ENCODE results near the gene PHB1.
"Not testable (repeated sequence)": the region's sequence is repeated elsewhere in the genome, so short reads cannot be mapped to it uniquely, and the experiment has no call there.

Gene PHB1

DNA sequence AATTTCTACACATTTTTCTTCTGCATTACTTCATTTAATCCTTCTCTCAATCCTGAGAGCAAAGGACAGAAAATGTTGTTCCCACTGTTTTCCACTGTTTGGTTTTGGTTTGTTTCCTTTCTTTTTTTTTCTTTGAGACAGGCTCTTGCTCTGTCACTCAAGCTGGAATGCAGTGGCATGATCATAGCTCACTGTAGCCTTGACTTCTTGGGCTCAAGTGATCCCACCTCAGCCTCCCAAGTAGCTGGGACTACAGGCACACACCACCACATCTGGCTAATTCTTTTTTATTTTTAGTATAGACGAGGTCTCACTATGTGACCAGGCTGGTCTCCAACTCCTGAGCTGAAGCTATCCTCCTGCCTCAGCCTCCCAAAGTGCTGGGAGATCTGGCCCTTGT lies 45.6 kb downstream of the PHB1 start:
- Histone ChIP-seq H3K9ac (ENCODE audit: low read length) (no peak overlapping the region), H3K9me2 (ENCODE audit: low read depth, low read length) (no peaks in the 10 kb centered on the region), H3K4me2 (ENCODE audit: low read length) (no peak overlapping the region), H3K36me3 (ENCODE audit: insufficient read depth, low read length) (no peaks in the 10 kb centered on the region), H3K4me3 (ENCODE audit: low read depth, low read length, poor library complexity, severe bottlenecking) (no peak overlapping the region), H3K27me3 (ENCODE audit: insufficient read depth, low read length) (no peaks in the 10 kb centered on the region), H3K4me1 (ENCODE audit: insufficient read depth, low read length, severe bottlenecking) (no peaks in the 10 kb centered on the region), H3K79me2 (ENCODE audit: insufficient read depth, low read length) (no peaks in the 10 kb centered on the region), H3K27ac (ENCODE audit: low read depth, low read length, poor library complexity, severe bottlenecking) (no peak overlapping the region), H4K20me1 (ENCODE audit: insufficient read depth, low read length) (no peaks in the 10 kb centered on the region), H3K9me3 (ENCODE audit: low read length) (no peaks in the 10 kb centered on the region), H3F3A (ENCODE audit: insufficient read depth, low read length) (no peaks in the 10 kb centered on the region), H2AFZ (ENCODE audit: low read length) (no peak overlapping the region)
- TF ChIP-seq EZH2 (IDR thresholded peaks at IDR 0.05; ENCODE audit: borderline replicate concordance, low read length) = no peak
- TF ChIP-seq, protein P1, sequence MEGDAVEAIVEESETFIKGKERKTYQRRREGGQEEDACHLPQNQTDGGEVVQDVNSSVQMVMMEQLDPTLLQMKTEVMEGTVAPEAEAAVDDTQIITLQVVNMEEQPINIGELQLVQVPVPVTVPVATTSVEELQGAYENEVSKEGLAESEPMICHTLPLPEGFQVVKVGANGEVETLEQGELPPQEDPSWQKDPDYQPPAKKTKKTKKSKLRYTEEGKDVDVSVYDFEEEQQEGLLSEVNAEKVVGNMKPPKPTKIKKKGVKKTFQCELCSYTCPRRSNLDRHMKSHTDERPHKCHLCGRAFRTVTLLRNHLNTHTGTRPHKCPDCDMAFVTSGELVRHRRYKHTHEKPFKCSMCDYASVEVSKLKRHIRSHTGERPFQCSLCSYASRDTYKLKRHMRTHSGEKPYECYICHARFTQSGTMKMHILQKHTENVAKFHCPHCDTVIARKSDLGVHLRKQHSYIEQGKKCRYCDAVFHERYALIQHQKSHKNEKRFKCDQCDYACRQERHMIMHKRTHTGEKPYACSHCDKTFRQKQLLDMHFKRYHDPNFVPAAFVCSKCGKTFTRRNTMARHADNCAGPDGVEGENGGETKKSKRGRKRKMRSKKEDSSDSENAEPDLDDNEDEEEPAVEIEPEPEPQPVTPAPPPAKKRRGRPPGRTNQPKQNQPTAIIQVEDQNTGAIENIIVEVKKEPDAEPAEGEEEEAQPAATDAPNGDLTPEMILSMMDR (IDR thresholded peaks at IDR 0.05; ENCODE audit: low read length) = no peak

DNA sequence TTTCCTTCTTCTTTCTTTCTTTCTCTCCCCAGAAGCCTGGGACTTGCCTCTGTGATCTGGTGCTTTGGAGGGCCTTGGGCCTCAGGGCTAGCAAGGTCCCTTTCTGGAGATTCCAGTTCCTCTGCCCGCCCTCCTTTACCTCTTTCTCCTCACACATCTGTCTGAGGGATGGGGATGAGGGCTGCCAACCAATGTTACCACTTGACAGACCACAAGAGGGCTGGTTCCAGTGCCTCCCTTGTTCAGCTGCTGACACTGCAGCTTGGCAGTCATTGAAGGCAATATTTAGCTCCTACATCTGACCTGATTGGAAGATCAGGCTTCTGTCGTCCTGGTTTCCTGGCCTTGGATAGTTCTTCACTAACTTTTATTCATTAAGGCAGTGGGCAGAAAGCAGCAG lies 49.0 kb downstream of the PHB1 start:
- no peak overlapping the region for H3K9ac ChIP-seq (ENCODE audit: low read length)
- H3K4me1 ChIP-seq (ENCODE audit: insufficient read depth, low read length, severe bottlenecking) = peaks cover 9% of the 10 kb centered on the region
- no peaks in the 10 kb centered on the region for H3K27me3 ChIP-seq (ENCODE audit: insufficient read depth, low read length)
- no peak overlapping the region for H2AFZ ChIP-seq (ENCODE audit: low read length)
- H3K9me2 ChIP-seq (ENCODE audit: low read depth, low read length) = no peaks in the 10 kb centered on the region
- no peak overlapping the region for H3K4me3 ChIP-seq (ENCODE audit: low read depth, low read length, poor library complexity, severe bottlenecking)
- H3F3A ChIP-seq (ENCODE audit: insufficient read depth, low read length) = no peaks in the 10 kb centered on the region
- TF ChIP-seq, protein P1 (IDR thresholded peaks at IDR 0.05; ENCODE audit: low read length) = peak; percentile 42; the same call in 1 of the 2 replicates
- no peak for TF ChIP-seq EZH2 (IDR thresholded peaks at IDR 0.05; ENCODE audit: borderline replicate concordance, low read length)
- no peak overlapping the region for H3K4me2 ChIP-seq (ENCODE audit: low read length)
- H3K9me3 ChIP-seq (ENCODE audit: low read length) = no peaks in the 10 kb centered on the region
- H3K27ac ChIP-seq (ENCODE audit: low read depth, low read length, poor library complexity, severe bottlenecking) = no peak overlapping the region
- H3K79me2 ChIP-seq (ENCODE audit: insufficient read depth, low read length) = peaks cover 5% of the 10 kb centered on the region
- H3K36me3 ChIP-seq (ENCODE audit: insufficient read depth, low read length) = no peaks in the 10 kb centered on the region
- H4K20me1 ChIP-seq (ENCODE audit: insufficient read depth, low read length) = no peaks in the 10 kb centered on the region

DNA sequence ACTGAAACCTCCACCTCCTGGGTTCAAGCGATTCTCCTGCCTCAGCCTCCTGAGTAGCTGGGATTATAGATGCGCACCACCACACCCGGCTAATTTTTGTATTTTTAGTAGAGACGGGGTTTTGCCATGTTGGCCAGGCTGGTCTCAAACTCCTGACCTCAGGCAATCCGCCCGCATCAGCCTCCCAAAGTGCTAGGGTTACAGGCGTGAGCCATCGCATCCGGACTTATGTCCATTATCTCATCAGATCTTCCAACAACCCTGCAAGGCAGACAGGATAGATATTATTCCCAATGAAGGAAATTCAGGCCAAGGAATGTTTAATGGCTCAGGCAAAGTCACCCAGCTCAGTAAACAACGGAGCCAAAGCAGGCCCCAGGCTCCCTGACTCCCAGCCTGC lies 49.6 kb downstream of the PHB1 start:
- not testable (repeated sequence) for H3K9me3 ChIP-seq (ENCODE audit: low read length); H4K20me1 ChIP-seq (ENCODE audit: insufficient read depth, low read length); H3K9me2 ChIP-seq (ENCODE audit: low read depth, low read length); H3F3A ChIP-seq (ENCODE audit: insufficient read depth, low read length); H3K36me3 ChIP-seq (ENCODE audit: insufficient read depth, low read length); H3K27ac ChIP-seq (ENCODE audit: low read depth, low read length, poor library complexity, severe bottlenecking); H3K9ac ChIP-seq (ENCODE audit: low read length); H3K4me3 ChIP-seq (ENCODE audit: low read depth, low read length, poor library complexity, severe bottlenecking); H3K27me3 ChIP-seq (ENCODE audit: insufficient read depth, low read length); H2AFZ ChIP-seq (ENCODE audit: low read length); H3K4me2 ChIP-seq (ENCODE audit: low read length)
- peaks cover 15% of the 10 kb centered on the region for H3K4me1 ChIP-seq (ENCODE audit: insufficient read depth, low read length, severe bottlenecking)
- peaks cover 11% of the 10 kb centered on the region for H3K79me2 ChIP-seq (ENCODE audit: insufficient read depth, low read length)

DNA sequence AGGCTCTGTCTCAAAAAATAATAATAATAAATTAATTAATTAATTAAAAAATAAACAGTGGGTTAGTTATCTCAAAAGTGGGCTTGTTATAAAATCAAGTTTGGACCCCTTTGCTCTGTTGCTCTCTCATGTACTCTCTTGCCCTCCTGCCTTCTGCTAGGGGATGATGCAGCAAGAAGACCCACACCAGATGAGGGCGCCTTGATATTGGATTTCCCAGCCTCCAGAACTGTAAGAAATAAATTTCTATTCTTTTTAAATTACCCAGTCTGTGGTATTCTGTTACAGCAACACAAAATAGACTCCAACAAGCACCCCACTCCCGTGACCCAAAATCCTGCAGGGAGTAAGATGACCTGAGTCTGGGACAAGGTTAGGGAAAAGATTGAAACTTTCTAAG lies 50.6 kb downstream of the PHB1 start:
- Histone ChIP-seq H3K36me3 (ENCODE audit: insufficient read depth, low read length) (no peaks in the 10 kb centered on the region), H4K20me1 (ENCODE audit: insufficient read depth, low read length) (no peaks in the 10 kb centered on the region), H3K4me1 (ENCODE audit: insufficient read depth, low read length, severe bottlenecking) (peaks cover 25% of the 10 kb centered on the region), H3K9ac (ENCODE audit: low read length) (no peak overlapping the region), H3K27ac (ENCODE audit: low read depth, low read length, poor library complexity, severe bottlenecking) (no peak overlapping the region), H2AFZ (ENCODE audit: low read length) (no peak overlapping the region), H3K9me2 (ENCODE audit: low read depth, low read length) (no peaks in the 10 kb centered on the region), H3K9me3 (ENCODE audit: low read length) (no peaks in the 10 kb centered on the region), H3K4me3 (ENCODE audit: low read depth, low read length, poor library complexity, severe bottlenecking) (no peak overlapping the region), H3K4me2 (ENCODE audit: low read length) (no peak overlapping the region), H3F3A (ENCODE audit: insufficient read depth, low read length) (no peaks in the 10 kb centered on the region), H3K79me2 (ENCODE audit: insufficient read depth, low read length) (peaks cover 21% of the 10 kb centered on the region), H3K27me3 (ENCODE audit: insufficient read depth, low read length) (no peaks in the 10 kb centered on the region)
- TF ChIP-seq EZH2 (IDR thresholded peaks at IDR 0.05; ENCODE audit: borderline replicate concordance, low read length) = no peak
- TF ChIP-seq, protein P1 (IDR thresholded peaks at IDR 0.05; ENCODE audit: low read length) = no peak
